K562 (cell line): ENCODE results near the gene CAST. TPM values are rescaled to one million over a fixed set of nuclear protein-coding genes. Genes with fewer than 3 reads are reported as not detected.

Experiments used
- BRD4 ChIP-seq: fragments of 200-600 bp; sonication (generic); IDR thresholded peaks from 2 replicates; pipeline ENCODE4 v1.6.1; 2017; ENCODE audit warnings: inconsistent platforms
- DPF2 ChIP-seq: fragments of 450-650 bp; IDR thresholded peaks from 2 replicates; pipeline ENCODE4 v1.6.1; 2016
- E2F3 ChIP-seq: fragments of 250-450 bp; sonication (Bioruptor Pico); IDR thresholded peaks from 2 replicates; pipeline ENCODE4 v1.4.0; 2020; ENCODE audit warnings: mild to moderate bottlenecking
- MNT ChIP-seq, 2 experiments: fragments of 450-650 bp; conservative IDR thresholded peaks; 2 replicates each; pipeline ENCODE4 v1.6.1; 2017; ENCODE audit warnings: mild to moderate bottlenecking in 2 of 2, moderate library complexity in 2 of 2
- RBFOX2 ChIP-seq: fragments of 200-400 bp; formaldehyde crosslinking; IDR thresholded peaks from 2 replicates; pipeline ENCODE4 v1.6.1; 2017; ENCODE audit warnings: low read depth, mild to moderate bottlenecking, low read length, moderate library complexity
- RBM15 ChIP-seq: fragments of 200-400 bp; formaldehyde crosslinking; IDR thresholded peaks from 2 replicates; pipeline ENCODE4 v1.6.1; 2018; ENCODE audit warnings: mild to moderate bottlenecking, low read length, moderate library complexity; ENCODE audit not compliant: insufficient read depth
- RBM39 ChIP-seq: fragments of 200-400 bp; formaldehyde crosslinking; optimal IDR thresholded peaks from 2 replicates; pipeline ENCODE3; 2018; ENCODE audit warnings: low read depth, low read length
- SIN3A ChIP-seq, 2 experiments: fragments of 150-350 bp in 1 of 2; IDR thresholded peaks; 2 replicates each; pipeline ENCODE4 v1.6.1; 2011 to 2016; ENCODE audit warnings: borderline replicate concordance in 2 of 2, low read depth in 2 of 2, low read length in 2 of 2, mild to moderate bottlenecking in 2 of 2, moderate library complexity in 2 of 2; ENCODE audit not compliant: control insufficient read depth in 1 of 2
- ZBTB7A ChIP-seq: IDR thresholded peaks from 2 replicates; pipeline ENCODE4 v1.6.1; 2011; ENCODE audit warnings: low read depth, mild to moderate bottlenecking, low read length, moderate library complexity, borderline replicate concordance; ENCODE audit not compliant: control insufficient read depth
- ZNF76 ChIP-seq: fragments of 250-450 bp; sonication (Bioruptor Pico); IDR thresholded peaks from 2 replicates; pipeline ENCODE4 v1.4.0; 2020; ENCODE audit warnings: mild to moderate bottlenecking, moderate library complexity, borderline replicate concordance
- ZSCAN29 ChIP-seq: fragments of 450-650 bp; IDR thresholded peaks from 2 replicates; pipeline ENCODE4 v1.6.1; 2017
- polyA plus RNA-seq, 8 experiments: library from polyadenylated mRNA; depleted of rRNA in 4 of 8; stranded (reverse) in 5 of 8; unstranded in 3 of 8; fragments of >200 nt; fragmentation: Nextera tagmentation in 2 of 8; fragmentation: Illumina TruSeq in 1 of 8; extraction: Ambion mirVana in 2 of 8; extraction: Trizol in 1 of 8; gene quantifications; 2 replicates each; pipeline versions ENCODE4 v1.2.1 to v1.2.3, GENCODE V29; 2011 to 2014; ENCODE audit warnings: inconsistent platforms in 1 of 8, missing spikeins in 1 of 8
- total RNA-seq, 7 experiments: library from RNA; depleted of rRNA in 6 of 7; stranded (reverse); fragments of >200 nt in 6 of 7; fragmentation: Illumina TruSeq in 2 of 7; extraction: Trizol in 2 of 7; gene quantifications; 2 replicates each; pipeline versions ENCODE4 v1.2.1 to v1.2.3, GENCODE V29; 2011 to 2021; ENCODE audit warnings: low replicate concordance in 1 of 7
- TF ChIP-seq, protein P1 (sequence below): fragments of 450-650 bp; IDR thresholded peaks from 2 replicates; pipeline ENCODE4 v1.6.1; 2016; ENCODE audit warnings: mild to moderate bottlenecking, moderate library complexity
- TF ChIP-seq, protein P2 (sequence below): fragments of 200-800 bp; sonication (Bioruptor generic); IDR thresholded peaks from 2 replicates; pipeline ENCODE4 v1.6.1; 2017; ENCODE audit warnings: missing genetic modification characterization, missing compliant biosample characterization

The CAST gene
- total and polyA plus RNA-seq, 9 of the 15 experiments (the other 6 are each of a cell fraction or from before 2014, with no cell fraction given), result 55.5 to 136 (median 86.1) TPM

GRCh38 chr5:96807075-96807654, 145.0 kb downstream of the CAST start (continued):
- TF ChIP-seq RBFOX2, result peak; percentile 65
- TF ChIP-seq DPF2, result no peak
- TF ChIP-seq RBM39, result no peak
- TF ChIP-seq SIN3A (IDR thresholded peaks at IDR 0.05; ENCODE audit: borderline replicate concordance in 2 of 2, control insufficient read depth in 1 of 2, low read depth in 2 of 2, low read length in 2 of 2), result no peak
- 0 out of 2 replicates have a peak, but pooled peaks have one; percentile 37 for TF ChIP-seq E2F3 (CRISPR knock-in tag)
- TF ChIP-seq MNT (conservative IDR thresholded peaks at IDR 0.05), result peak in 1 of 2 experiments; percentile 10; a peak in 2 of 4 replicates
- no peak for TF ChIP-seq ZNF76 (CRISPR knock-in tag)
- no peak for TF ChIP-seq ZBTB7A
- TF ChIP-seq BRD4, result 0 out of 2 replicates have a peak, but pooled peaks have one; percentile 83
- TF ChIP-seq, protein P1, sequence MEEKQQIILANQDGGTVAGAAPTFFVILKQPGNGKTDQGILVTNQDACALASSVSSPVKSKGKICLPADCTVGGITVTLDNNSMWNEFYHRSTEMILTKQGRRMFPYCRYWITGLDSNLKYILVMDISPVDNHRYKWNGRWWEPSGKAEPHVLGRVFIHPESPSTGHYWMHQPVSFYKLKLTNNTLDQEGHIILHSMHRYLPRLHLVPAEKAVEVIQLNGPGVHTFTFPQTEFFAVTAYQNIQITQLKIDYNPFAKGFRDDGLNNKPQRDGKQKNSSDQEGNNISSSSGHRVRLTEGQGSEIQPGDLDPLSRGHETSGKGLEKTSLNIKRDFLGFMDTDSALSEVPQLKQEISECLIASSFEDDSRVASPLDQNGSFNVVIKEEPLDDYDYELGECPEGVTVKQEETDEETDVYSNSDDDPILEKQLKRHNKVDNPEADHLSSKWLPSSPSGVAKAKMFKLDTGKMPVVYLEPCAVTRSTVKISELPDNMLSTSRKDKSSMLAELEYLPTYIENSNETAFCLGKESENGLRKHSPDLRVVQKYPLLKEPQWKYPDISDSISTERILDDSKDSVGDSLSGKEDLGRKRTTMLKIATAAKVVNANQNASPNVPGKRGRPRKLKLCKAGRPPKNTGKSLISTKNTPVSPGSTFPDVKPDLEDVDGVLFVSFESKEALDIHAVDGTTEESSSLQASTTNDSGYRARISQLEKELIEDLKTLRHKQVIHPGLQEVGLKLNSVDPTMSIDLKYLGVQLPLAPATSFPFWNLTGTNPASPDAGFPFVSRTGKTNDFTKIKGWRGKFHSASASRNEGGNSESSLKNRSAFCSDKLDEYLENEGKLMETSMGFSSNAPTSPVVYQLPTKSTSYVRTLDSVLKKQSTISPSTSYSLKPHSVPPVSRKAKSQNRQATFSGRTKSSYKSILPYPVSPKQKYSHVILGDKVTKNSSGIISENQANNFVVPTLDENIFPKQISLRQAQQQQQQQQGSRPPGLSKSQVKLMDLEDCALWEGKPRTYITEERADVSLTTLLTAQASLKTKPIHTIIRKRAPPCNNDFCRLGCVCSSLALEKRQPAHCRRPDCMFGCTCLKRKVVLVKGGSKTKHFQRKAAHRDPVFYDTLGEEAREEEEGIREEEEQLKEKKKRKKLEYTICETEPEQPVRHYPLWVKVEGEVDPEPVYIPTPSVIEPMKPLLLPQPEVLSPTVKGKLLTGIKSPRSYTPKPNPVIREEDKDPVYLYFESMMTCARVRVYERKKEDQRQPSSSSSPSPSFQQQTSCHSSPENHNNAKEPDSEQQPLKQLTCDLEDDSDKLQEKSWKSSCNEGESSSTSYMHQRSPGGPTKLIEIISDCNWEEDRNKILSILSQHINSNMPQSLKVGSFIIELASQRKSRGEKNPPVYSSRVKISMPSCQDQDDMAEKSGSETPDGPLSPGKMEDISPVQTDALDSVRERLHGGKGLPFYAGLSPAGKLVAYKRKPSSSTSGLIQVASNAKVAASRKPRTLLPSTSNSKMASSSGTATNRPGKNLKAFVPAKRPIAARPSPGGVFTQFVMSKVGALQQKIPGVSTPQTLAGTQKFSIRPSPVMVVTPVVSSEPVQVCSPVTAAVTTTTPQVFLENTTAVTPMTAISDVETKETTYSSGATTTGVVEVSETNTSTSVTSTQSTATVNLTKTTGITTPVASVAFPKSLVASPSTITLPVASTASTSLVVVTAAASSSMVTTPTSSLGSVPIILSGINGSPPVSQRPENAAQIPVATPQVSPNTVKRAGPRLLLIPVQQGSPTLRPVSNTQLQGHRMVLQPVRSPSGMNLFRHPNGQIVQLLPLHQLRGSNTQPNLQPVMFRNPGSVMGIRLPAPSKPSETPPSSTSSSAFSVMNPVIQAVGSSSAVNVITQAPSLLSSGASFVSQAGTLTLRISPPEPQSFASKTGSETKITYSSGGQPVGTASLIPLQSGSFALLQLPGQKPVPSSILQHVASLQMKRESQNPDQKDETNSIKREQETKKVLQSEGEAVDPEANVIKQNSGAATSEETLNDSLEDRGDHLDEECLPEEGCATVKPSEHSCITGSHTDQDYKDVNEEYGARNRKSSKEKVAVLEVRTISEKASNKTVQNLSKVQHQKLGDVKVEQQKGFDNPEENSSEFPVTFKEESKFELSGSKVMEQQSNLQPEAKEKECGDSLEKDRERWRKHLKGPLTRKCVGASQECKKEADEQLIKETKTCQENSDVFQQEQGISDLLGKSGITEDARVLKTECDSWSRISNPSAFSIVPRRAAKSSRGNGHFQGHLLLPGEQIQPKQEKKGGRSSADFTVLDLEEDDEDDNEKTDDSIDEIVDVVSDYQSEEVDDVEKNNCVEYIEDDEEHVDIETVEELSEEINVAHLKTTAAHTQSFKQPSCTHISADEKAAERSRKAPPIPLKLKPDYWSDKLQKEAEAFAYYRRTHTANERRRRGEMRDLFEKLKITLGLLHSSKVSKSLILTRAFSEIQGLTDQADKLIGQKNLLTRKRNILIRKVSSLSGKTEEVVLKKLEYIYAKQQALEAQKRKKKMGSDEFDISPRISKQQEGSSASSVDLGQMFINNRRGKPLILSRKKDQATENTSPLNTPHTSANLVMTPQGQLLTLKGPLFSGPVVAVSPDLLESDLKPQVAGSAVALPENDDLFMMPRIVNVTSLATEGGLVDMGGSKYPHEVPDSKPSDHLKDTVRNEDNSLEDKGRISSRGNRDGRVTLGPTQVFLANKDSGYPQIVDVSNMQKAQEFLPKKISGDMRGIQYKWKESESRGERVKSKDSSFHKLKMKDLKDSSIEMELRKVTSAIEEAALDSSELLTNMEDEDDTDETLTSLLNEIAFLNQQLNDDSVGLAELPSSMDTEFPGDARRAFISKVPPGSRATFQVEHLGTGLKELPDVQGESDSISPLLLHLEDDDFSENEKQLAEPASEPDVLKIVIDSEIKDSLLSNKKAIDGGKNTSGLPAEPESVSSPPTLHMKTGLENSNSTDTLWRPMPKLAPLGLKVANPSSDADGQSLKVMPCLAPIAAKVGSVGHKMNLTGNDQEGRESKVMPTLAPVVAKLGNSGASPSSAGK, result peak; percentile 61
- TF ChIP-seq ZSCAN29, result no peak
- no peak for TF ChIP-seq RBM15
- TF ChIP-seq, protein P2, sequence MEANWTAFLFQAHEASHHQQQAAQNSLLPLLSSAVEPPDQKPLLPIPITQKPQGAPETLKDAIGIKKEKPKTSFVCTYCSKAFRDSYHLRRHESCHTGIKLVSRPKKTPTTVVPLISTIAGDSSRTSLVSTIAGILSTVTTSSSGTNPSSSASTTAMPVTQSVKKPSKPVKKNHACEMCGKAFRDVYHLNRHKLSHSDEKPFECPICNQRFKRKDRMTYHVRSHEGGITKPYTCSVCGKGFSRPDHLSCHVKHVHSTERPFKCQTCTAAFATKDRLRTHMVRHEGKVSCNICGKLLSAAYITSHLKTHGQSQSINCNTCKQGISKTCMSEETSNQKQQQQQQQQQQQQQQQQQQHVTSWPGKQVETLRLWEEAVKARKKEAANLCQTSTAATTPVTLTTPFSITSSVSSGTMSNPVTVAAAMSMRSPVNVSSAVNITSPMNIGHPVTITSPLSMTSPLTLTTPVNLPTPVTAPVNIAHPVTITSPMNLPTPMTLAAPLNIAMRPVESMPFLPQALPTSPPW (CRISPR knock-in tag), result peak; percentile 56; the same call in 1 of the 2 replicates
